ENCODE measurements around the gene CLEC18B.

Gene CLEC18B

GRCh38 chr16:74450967-74451760, 29.9 kb upstream of the CLEC18B start:
- H3K4me3 ChIP-seq (ENCODE audit: insufficient read depth, low read length, poor library complexity, severe bottlenecking): no peak overlapping the region
- TF ChIP-seq EZH2phosphoT487 (conservative IDR thresholded peaks at IDR 0.05; ENCODE audit: low read length) (no peak), CTCF (IDR thresholded peaks at IDR 0.05; ENCODE audit: insufficient read depth, low read length, poor library complexity, severe bottlenecking) (no peak)
- H3K9me2 ChIP-seq (replicated peaks; ENCODE audit: insufficient read depth, low read length): no peaks in the 10 kb centered on the region
- no peak overlapping the region for H3K4me2 ChIP-seq (ENCODE audit: low read depth, low read length, poor library complexity, severe bottlenecking)
- H3K27me3 ChIP-seq (ENCODE audit: low read length): no peaks in the 10 kb centered on the region
- H3K36me3 ChIP-seq (ENCODE audit: low read length): no peaks in the 10 kb centered on the region
- no peaks in the 10 kb centered on the region for H3F3A ChIP-seq (ENCODE audit: insufficient read depth)
- H3K9ac ChIP-seq (ENCODE audit: low read length): no peak overlapping the region
- H4K20me1 ChIP-seq (ENCODE audit: low read depth, low read length): no peaks in the 10 kb centered on the region
- H3K79me2 ChIP-seq (ENCODE audit: insufficient read depth, low read length): no peaks in the 10 kb centered on the region
- no peak overlapping the region for H2AFZ ChIP-seq (ENCODE audit: low read depth, low read length, severe bottlenecking)
- no peak overlapping the region for H3K27ac ChIP-seq (ENCODE audit: low read depth, low read length)
- no peaks in the 10 kb centered on the region for H3K9me3 ChIP-seq (ENCODE audit: insufficient read depth, low read length)

GRCh38 chr16:74450236-74450635, 29.0 kb upstream of the CLEC18B start:
- no peaks in the 10 kb centered on the region for H3K79me2 ChIP-seq (ENCODE audit: insufficient read depth, low read length)
- H3K9ac ChIP-seq (ENCODE audit: low read length): no peak overlapping the region
- no peak overlapping the region for H3K4me2 ChIP-seq (ENCODE audit: low read depth, low read length, poor library complexity, severe bottlenecking)
- TF ChIP-seq CTCF (IDR thresholded peaks at IDR 0.05; ENCODE audit: insufficient read depth, low read length, poor library complexity, severe bottlenecking) (no peak), EZH2phosphoT487 (conservative IDR thresholded peaks at IDR 0.05; ENCODE audit: low read length) (no peak)
- H3K9me2 ChIP-seq (replicated peaks; ENCODE audit: insufficient read depth, low read length): no peaks in the 10 kb centered on the region
- no peak overlapping the region for H3K4me3 ChIP-seq (ENCODE audit: insufficient read depth, low read length, poor library complexity, severe bottlenecking)
- H3K27ac ChIP-seq (ENCODE audit: low read depth, low read length): no peak overlapping the region
- no peaks in the 10 kb centered on the region for H4K20me1 ChIP-seq (ENCODE audit: low read depth, low read length)
- no peaks in the 10 kb centered on the region for H3K36me3 ChIP-seq (ENCODE audit: low read length)
- no peak overlapping the region for H2AFZ ChIP-seq (ENCODE audit: low read depth, low read length, severe bottlenecking)
- H3F3A ChIP-seq (ENCODE audit: insufficient read depth): no peaks in the 10 kb centered on the region
- H3K27me3 ChIP-seq (ENCODE audit: low read length): no peaks in the 10 kb centered on the region
- no peaks in the 10 kb centered on the region for H3K9me3 ChIP-seq (ENCODE audit: insufficient read depth, low read length)

- TF ChIP-seq EZH2phosphoT487 (conservative IDR thresholded peaks at IDR 0.05; ENCODE audit: low read length) (no peak), CTCF (IDR thresholded peaks at IDR 0.05; ENCODE audit: insufficient read depth, low read length, poor library complexity, severe bottlenecking) (no peak)
- Histone ChIP-seq H2AFZ (ENCODE audit: low read depth, low read length, severe bottlenecking) (no peak overlapping the region), H3K36me3 (ENCODE audit: low read length) (no peaks in the 10 kb centered on the region), H3K4me3 (ENCODE audit: insufficient read depth, low read length, poor library complexity, severe bottlenecking) (no peak overlapping the region), H3K27ac (ENCODE audit: low read depth, low read length) (no peak overlapping the region), H3K9me3 (ENCODE audit: insufficient read depth, low read length) (no peaks in the 10 kb centered on the region), H3K27me3 (ENCODE audit: low read length) (no peaks in the 10 kb centered on the region), H3K9ac (ENCODE audit: low read length) (no peak overlapping the region), H3K9me2 (replicated peaks; ENCODE audit: insufficient read depth, low read length) (no peaks in the 10 kb centered on the region), H3K79me2 (ENCODE audit: insufficient read depth, low read length) (no peaks in the 10 kb centered on the region), H3F3A (ENCODE audit: insufficient read depth) (no peaks in the 10 kb centered on the region), H3K4me2 (ENCODE audit: low read depth, low read length, poor library complexity, severe bottlenecking) (no peak overlapping the region), H4K20me1 (ENCODE audit: low read depth, low read length) (no peaks in the 10 kb centered on the region)
Measured at GRCh38 chr16:74449470-74449869, 28.2 kb upstream of the CLEC18B start.
